Calu3 (cell line): ENCODE data around the gene CTDP1. TPM values are rescaled to one million over a fixed set of nuclear protein-coding genes. Genes with fewer than 3 reads are reported as not detected.

ENCODE experiments used
- BruUV-seq: library from RNA; stranded (reverse); fragments of 400-500 nt; replicated peaks from 2 replicates; lab custom pipeline; 2021; lab: Mats Ljungman, UMichigan
- CTCF ChIA-PET: fragments of 300-600 bp; sonication (Branson Sonifier 250); formaldehyde crosslinking; loops from one replicate; lab custom pipeline; 2022; ENCODE audit warnings: antibody characterized with exemption; lab: Charles Lee
- DNase-seq: peaks from one replicate; pipeline ENCODE4 v3.0.0; 2022
- H3K27ac Mint-ChIP-seq: one replicate; pipeline ENCODE4 v1.8.0; 2022; ENCODE audit warnings: mixed read lengths; ENCODE audit not compliant: unreplicated experiment
- H3K27me3 Mint-ChIP-seq: one replicate; pipeline ENCODE4 v1.8.0; 2022; ENCODE audit warnings: mixed read lengths; ENCODE audit not compliant: unreplicated experiment
- H3K36me3 Mint-ChIP-seq: one replicate; pipeline ENCODE4 v1.8.0; 2022; ENCODE audit warnings: mild to moderate bottlenecking, moderate library complexity, mixed read lengths; ENCODE audit not compliant: insufficient read depth, unreplicated experiment
- H3K4me1 Mint-ChIP-seq: one replicate; pipeline ENCODE4 v1.8.0; 2022; ENCODE audit warnings: mild to moderate bottlenecking, low read depth, mixed read lengths; ENCODE audit not compliant: unreplicated experiment
- H3K4me3 Mint-ChIP-seq: one replicate; pipeline ENCODE4 v1.8.0; 2022; ENCODE audit warnings: mild to moderate bottlenecking, low read depth, moderate library complexity, mixed read lengths; ENCODE audit not compliant: unreplicated experiment
- H3K9me3 Mint-ChIP-seq: one replicate; pipeline ENCODE4 v1.8.0; 2022; ENCODE audit warnings: low read depth, mixed read lengths; ENCODE audit not compliant: unreplicated experiment
- intact Hi-C: fragments of 100-400 bp; cut with micrococcal nuclease; formaldehyde crosslinking; loops from one replicate; pipeline ENCODE4 v1.10.0; 2022; ENCODE audit not compliant: unreplicated experiment
- total RNA-seq: library from RNA; stranded (reverse); gene quantifications from 2 replicates; pipeline ENCODE4 v1.2.3, GENCODE V29; 2022
- TF ChIP-seq, protein P1 (sequence below): fragments of 200-600 bp; IDR thresholded peaks from one replicate; pipeline ENCODE4 v1.8.0; 2022; ENCODE audit warnings: antibody characterized with exemption; ENCODE audit not compliant: unreplicated experiment

Gene CTDP1
- total RNA-seq, 1 experiment from 2014 or later = 15.6 TPM

DNA sequence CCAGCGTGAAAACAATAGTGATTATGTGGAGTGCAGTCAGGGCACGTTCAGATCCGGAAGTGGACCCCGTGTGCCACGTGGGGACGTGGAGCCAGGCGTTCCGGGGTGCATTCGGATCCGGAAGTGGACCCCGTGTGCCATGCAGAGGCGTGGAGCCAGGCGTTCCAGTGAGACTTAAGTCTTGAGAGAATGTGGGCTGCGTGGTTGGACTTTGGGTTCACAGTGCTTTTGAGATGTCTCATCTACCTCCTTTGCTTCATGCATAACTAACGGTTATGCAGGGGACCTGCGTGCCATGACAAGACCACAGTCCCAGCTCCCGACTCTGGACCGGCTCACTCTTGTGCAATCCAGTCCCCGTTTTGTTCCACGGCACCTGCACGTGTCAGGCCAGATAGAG lies 28.8 kb downstream of the CTDP1 start:
- CTCF ChIA-PET = no interaction called here
- TF ChIP-seq, protein P1, sequence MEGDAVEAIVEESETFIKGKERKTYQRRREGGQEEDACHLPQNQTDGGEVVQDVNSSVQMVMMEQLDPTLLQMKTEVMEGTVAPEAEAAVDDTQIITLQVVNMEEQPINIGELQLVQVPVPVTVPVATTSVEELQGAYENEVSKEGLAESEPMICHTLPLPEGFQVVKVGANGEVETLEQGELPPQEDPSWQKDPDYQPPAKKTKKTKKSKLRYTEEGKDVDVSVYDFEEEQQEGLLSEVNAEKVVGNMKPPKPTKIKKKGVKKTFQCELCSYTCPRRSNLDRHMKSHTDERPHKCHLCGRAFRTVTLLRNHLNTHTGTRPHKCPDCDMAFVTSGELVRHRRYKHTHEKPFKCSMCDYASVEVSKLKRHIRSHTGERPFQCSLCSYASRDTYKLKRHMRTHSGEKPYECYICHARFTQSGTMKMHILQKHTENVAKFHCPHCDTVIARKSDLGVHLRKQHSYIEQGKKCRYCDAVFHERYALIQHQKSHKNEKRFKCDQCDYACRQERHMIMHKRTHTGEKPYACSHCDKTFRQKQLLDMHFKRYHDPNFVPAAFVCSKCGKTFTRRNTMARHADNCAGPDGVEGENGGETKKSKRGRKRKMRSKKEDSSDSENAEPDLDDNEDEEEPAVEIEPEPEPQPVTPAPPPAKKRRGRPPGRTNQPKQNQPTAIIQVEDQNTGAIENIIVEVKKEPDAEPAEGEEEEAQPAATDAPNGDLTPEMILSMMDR = no peak
- Mint-ChIP-seq H3K4me3 (no peak overlapping the region), H3K27me3 (no peaks in the 10 kb centered on the region), H3K36me3 (peaks cover 9% of the 10 kb centered on the region), H3K9me3 (peaks cover 3% of the 10 kb centered on the region), H3K27ac (no peak overlapping the region), H3K4me1 (no peaks in the 10 kb centered on the region)
- no peak for DNase-seq
- intact Hi-C loops = no loop called here
- BruUV-seq = no TSS peak

DNA sequence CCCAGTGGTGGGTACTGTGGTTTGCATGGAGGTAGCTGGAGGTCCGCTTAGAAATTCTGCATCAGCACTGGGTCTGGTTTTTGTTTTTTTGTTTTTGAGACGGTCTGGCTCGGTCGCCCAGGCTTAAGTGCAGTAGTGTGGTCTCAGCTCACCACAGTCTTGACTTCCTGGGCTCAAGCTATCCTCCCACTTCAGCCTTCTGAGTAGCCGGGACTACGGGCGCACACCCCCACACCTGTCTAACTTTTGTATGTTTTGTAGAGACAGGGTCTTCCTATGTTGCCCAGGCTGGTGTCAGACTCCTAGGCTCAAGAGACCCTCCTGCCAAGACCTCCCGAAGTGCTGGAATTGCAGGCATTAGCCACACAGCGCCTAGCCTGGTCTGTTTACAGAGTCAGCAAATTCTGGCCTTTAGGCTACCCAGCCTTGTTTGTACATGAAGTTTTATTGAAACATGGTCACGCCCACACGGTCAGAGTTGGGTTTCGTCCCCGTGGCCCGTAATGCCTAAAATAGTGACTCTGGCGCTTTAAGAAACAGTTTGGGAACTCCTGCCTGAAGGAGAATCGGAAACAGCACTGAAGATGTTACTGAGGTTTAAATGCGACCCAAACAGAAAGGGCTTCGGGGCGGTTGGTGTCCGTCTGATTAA lies 32.7 kb downstream of the CTDP1 start:
- H3K4me1 Mint-ChIP-seq = no peaks in the 10 kb centered on the region
- intact Hi-C loops = no loop called here
- BruUV-seq = no TSS peak
- H3K4me3 Mint-ChIP-seq = no peak overlapping the region
- H3K27ac Mint-ChIP-seq = no peak overlapping the region
- no peak for DNase-seq
- H3K9me3 Mint-ChIP-seq = peaks cover 2% of the 10 kb centered on the region
- CTCF ChIA-PET = no interaction called here
- no peaks in the 10 kb centered on the region for H3K27me3 Mint-ChIP-seq
- TF ChIP-seq, protein P1 = no peak
- H3K36me3 Mint-ChIP-seq = peaks cover 24% of the 10 kb centered on the region

DNA sequence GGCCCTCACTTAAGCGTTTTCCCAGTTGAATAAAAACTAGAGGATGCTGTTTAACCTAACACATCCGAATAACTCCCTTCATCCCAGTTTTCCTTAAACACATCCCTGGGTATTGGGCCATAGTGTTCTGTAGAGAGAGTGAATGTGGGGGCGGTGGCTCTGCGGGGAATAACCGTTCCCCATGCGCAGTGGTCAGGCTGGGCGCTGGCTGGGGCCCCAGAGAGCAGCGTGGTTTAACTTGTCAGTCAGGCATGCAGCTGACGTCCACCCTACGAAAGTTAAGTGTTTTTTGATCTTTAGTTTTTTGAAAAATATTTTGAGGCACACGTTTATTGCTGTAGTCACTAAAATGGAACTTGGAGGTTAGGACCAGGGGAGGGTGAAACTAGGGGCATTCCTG lies 33.7 kb downstream of the CTDP1 start:
- TF ChIP-seq, protein P1 = no peak
- intact Hi-C loops = no loop called here
- BruUV-seq = no TSS peak
- CTCF ChIA-PET = no interaction called here
- Mint-ChIP-seq H3K27ac (no peak overlapping the region), H3K9me3 (peaks cover 2% of the 10 kb centered on the region), H3K4me3 (no peak overlapping the region), H3K4me1 (no peaks in the 10 kb centered on the region), H3K36me3 (peaks cover 33% of the 10 kb centered on the region), H3K27me3 (no peaks in the 10 kb centered on the region)
- no peak for DNase-seq

DNA sequence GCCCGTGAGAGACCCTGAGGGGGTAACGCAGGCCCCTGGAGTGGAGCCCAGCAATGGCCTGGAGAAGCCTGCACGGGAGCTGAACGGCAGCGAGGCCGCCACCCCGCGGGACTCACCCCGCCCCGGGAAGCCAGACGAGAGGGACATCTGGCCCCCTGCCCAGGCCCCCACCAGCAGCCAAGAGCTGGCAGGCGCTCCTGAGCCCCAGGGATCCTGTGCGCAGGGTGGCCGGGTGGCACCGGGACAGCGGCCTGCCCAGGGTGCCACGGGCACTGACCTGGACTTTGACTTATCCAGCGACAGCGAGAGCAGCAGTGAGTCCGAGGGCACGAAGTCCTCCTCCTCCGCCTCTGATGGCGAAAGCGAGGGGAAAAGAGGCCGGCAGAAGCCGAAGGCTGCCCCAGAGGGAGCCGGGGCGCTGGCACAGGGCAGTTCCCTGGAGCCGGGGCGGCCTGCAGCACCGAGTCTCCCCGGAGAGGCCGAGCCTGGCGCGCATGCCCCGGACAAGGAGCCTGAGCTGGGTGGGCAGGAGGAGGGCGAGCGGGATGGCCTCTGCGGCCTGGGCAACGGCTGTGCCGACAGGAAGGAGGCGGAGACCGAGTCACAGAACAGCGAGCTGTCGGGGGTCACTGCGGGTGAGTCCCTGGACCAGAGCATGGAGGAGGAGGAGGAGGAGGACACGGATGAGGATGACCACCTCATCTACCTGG lies 35.1 kb downstream of the CTDP1 start:
- peaks cover 41% of the 10 kb centered on the region for H3K36me3 Mint-ChIP-seq
- intact Hi-C loops = no loop called here
- BruUV-seq = no TSS peak

More for the DNA sequence above, 35.1 kb downstream of the CTDP1 start:
- Mint-ChIP-seq H3K4me1 (no peaks in the 10 kb centered on the region), H3K27ac (no peak overlapping the region), H3K4me3 (no peak overlapping the region), H3K27me3 (no peaks in the 10 kb centered on the region), H3K9me3 (peaks cover 7% of the 10 kb centered on the region)
- CTCF ChIA-PET = no interaction called here
- TF ChIP-seq, protein P1 = no peak
- DNase-seq = no peak
